Gastroesophageal sphincter (tissue), 4 donors: ENCODE results near the gene TMEM176B. TPM values are rescaled to one million over a fixed set of nuclear protein-coding genes. Genes with fewer than 3 reads are reported as not detected.

Experiments used
- ATAC-seq: fragments of 150-250 bp; one replicate; pipeline ENCODE4 v1.9.1; 2016; ENCODE audit warnings: mild to moderate bottlenecking, moderate library complexity
- H3K27ac ChIP-seq, 4 donors: fragments of 200-600 bp; sonication (generic) in 3 of 4; 1 replicate in 3 of 4; 2 replicates in 1 of 4; pipeline ENCODE4 v1.5.1; 2016 to 2019
- H3K27me3 ChIP-seq: fragments of 200-600 bp; sonication (generic); one replicate; pipeline ENCODE4 v1.5.1; 2019
- H3K36me3 ChIP-seq, 2 donors: fragments of 200-600 bp; sonication (generic); one replicate each; pipeline ENCODE4 v1.5.1; 2019; ENCODE audit warnings: control low read depth in 1 of 2
- H3K4me1 ChIP-seq, 3 donors: fragments of 200-600 bp; sonication (generic); 1 replicate in 2 of 3; 2 replicates in 1 of 3; pipeline ENCODE4 v1.5.1; 2016 to 2019; ENCODE audit warnings: control low read depth in 2 of 3
- H3K4me3 ChIP-seq, 2 donors: fragments of 200-600 bp; sonication (generic); one replicate each; pipeline ENCODE4 v1.5.1; 2019; ENCODE audit warnings: mild to moderate bottlenecking in 1 of 2, moderate library complexity in 1 of 2
- H3K9me3 ChIP-seq, 3 donors: fragments of 200-600 bp; sonication (generic); one replicate each; pipeline ENCODE4 v1.5.1; 2017 to 2019; ENCODE audit warnings: control low read depth in 2 of 3
- EP300 ChIP-seq: sonication (generic); formaldehyde crosslinking; IDR thresholded peaks from one replicate; pipeline ENCODE4 v1.6.1; 2017; ENCODE audit warnings: antibody characterized with exemption, mild to moderate bottlenecking
- POLR2A ChIP-seq, 2 donors: fragments of 450-650 bp; IDR thresholded peaks; one replicate each; pipeline ENCODE4 v1.6.1; 2017; ENCODE audit warnings: antibody characterized with exemption in 2 of 2, mild to moderate bottlenecking in 2 of 2, moderate library complexity in 1 of 2
- POLR2AphosphoS5 ChIP-seq: sonication (generic); formaldehyde crosslinking; IDR thresholded peaks from one replicate; pipeline ENCODE4 v1.6.1; 2017; ENCODE audit warnings: antibody characterized with exemption
- WGBS, 2 donors: methylation state at CpG; one replicate each; pipeline ENCODE4 v1.1.5; 2018; ENCODE audit warnings: low coverage in 1 of 2; 5-methylcytosine and 5-hydroxymethylcytosine counted together
- total RNA-seq, 4 donors: library from RNA; depleted of rRNA; stranded (reverse); fragments of >200 nt; gene quantifications; one replicate each; pipeline ENCODE4 v1.1.0, GENCODE V29; 2016
- TF ChIP-seq, protein P1 (sequence below), 4 experiments: fragments of 200-600 bp in 2 of 4; fragments of 450-650 bp in 2 of 4; sonication (generic) in 1 of 4; IDR thresholded peaks; one replicate each; pipeline ENCODE4 v1.5.1; 2017 to 2019; ENCODE audit warnings: antibody characterized with exemption in 4 of 4, mild to moderate bottlenecking in 2 of 4, moderate library complexity in 2 of 4

TMEM176B gene
- total RNA-seq, 4 donors from 2014 or later = 18.2 to 69.3 (median 52.6) TPM

DNA sequence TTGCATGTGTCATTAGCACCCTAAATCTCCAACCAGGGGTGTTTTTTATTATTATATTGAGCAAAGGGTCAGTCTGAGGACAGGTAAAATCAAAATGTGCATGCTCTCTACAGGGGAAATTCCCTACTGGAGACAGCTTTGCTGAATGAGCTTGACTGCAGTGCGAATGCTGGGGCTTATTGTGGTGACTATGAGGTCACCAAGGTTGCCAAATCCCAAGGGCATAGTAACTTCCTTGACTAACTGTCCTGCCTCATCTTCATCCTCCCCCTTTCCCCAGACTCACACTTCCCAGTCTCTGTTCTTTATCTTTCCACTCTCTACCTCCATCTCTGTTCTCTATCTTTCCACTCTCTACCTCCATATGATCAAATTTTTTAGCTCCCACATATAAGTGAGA lies 29.3 kb upstream of the TMEM176B start:
- TF ChIP-seq POLR2AphosphoS5 = no peak
- no peaks in the 10 kb centered on the region for H3K4me1 ChIP-seq
- peaks cover 0 to 5% (median 0%) of the 10 kb centered on the region in 3 donors for H3K9me3 ChIP-seq
- no peak overlapping the region for H3K27ac ChIP-seq
- ATAC-seq = no peak
- H3K4me3 ChIP-seq = no peak overlapping the region
- H3K36me3 ChIP-seq = no peaks in the 10 kb centered on the region
- peaks cover 17% of the 10 kb centered on the region for H3K27me3 ChIP-seq
- WGBS, 2 donors = 50 to 60% methylated on average over 1 of the region's 1 CpG

DNA sequence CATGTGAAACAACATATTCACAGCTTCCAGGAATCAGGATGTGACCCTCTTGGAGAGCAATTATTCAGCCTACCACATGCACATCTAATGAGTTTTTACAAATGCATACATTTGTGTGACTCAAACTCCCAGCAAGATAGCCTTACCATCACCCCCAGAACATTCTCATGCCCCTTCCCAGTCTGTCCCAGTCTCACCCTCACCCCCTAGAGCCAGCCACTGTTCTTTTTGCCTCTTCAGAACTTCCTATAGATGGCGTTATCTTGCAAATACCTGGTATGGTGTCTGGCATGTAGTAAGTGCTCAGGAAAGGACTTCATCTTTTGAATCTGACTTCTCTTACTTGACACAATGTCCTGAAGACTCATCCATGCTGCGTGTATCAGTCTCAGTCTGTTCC lies 28.2 kb upstream of the TMEM176B start:
- Histone ChIP-seq H3K9me3 (no peaks in the 10 kb centered on the region), H3K27me3 (peaks cover 11% of the 10 kb centered on the region), H3K36me3 (no peaks in the 10 kb centered on the region), H3K4me1 (no peaks in the 10 kb centered on the region), H3K4me3 (no peak overlapping the region), H3K27ac (no peak overlapping the region)
- whole genome bisulfite sequencing, 2 donors = 75 to 84% methylated on average over 1 to 2 of the region's 2 CpGs
- TF ChIP-seq, protein P1, sequence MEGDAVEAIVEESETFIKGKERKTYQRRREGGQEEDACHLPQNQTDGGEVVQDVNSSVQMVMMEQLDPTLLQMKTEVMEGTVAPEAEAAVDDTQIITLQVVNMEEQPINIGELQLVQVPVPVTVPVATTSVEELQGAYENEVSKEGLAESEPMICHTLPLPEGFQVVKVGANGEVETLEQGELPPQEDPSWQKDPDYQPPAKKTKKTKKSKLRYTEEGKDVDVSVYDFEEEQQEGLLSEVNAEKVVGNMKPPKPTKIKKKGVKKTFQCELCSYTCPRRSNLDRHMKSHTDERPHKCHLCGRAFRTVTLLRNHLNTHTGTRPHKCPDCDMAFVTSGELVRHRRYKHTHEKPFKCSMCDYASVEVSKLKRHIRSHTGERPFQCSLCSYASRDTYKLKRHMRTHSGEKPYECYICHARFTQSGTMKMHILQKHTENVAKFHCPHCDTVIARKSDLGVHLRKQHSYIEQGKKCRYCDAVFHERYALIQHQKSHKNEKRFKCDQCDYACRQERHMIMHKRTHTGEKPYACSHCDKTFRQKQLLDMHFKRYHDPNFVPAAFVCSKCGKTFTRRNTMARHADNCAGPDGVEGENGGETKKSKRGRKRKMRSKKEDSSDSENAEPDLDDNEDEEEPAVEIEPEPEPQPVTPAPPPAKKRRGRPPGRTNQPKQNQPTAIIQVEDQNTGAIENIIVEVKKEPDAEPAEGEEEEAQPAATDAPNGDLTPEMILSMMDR (IDR thresholded peaks at IDR 0.05) = no peak
- TF ChIP-seq POLR2A (IDR thresholded peaks at IDR 0.05) (no peak), EP300 (no peak), POLR2AphosphoS5 (no peak)
- no peak for ATAC-seq

DNA sequence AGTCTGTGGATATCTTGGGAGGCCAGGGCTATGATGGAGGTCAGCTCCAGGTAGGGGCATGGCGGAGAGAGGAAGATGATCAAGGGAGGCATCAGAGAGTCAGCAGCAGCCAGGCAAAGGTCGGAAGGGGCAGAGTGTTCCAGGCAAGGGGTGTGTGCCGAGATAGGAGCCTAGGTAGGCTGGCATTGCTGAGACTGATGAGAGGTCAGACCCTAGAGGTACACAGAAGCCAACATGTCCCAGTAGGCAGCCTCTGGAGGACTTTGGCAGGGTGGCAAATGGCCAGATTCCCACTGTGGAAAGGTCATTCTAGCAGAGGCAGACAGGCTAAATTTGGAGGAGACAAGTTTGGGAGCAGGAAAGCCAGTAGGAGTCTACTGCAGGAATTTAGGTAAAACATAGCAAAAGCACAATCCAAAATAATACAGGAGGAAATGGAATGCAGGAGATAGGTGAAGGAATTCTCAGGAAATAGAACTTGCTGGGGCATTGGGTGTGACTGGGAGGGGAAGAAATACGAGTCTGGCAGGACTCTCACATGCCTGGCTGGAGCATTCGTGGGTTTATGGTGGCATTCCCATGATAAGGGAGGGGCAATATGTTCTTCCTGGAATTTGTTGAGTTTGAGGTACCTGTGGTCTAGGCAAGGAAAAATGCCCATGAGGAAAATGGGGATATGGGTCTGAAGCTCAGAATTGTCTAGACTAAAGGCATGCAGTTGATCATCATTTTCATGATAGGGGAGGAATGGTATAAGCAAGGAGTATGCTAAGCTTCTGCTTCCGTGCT lies 26.1 kb upstream of the TMEM176B start:
- no peak for ATAC-seq
- no peaks in the 10 kb centered on the region for H3K27me3 ChIP-seq
- peaks cover 0 to 1% (median 0%) of the 10 kb centered on the region in 3 donors for H3K9me3 ChIP-seq
- no peaks in the 10 kb centered on the region for H3K4me1 ChIP-seq
- no peak for TF ChIP-seq EP300
- no peak for TF ChIP-seq POLR2AphosphoS5
- TF ChIP-seq, protein P1 (IDR thresholded peaks at IDR 0.05) = no peak
- no peak for TF ChIP-seq POLR2A (IDR thresholded peaks at IDR 0.05)
- H3K4me3 ChIP-seq = no peak overlapping the region
- H3K36me3 ChIP-seq = no peaks in the 10 kb centered on the region
- H3K27ac ChIP-seq = no peak overlapping the region
- WGBS, 2 donors = 67 to 75% methylated on average over 4 to 5 of the region's 6 CpGs

DNA sequence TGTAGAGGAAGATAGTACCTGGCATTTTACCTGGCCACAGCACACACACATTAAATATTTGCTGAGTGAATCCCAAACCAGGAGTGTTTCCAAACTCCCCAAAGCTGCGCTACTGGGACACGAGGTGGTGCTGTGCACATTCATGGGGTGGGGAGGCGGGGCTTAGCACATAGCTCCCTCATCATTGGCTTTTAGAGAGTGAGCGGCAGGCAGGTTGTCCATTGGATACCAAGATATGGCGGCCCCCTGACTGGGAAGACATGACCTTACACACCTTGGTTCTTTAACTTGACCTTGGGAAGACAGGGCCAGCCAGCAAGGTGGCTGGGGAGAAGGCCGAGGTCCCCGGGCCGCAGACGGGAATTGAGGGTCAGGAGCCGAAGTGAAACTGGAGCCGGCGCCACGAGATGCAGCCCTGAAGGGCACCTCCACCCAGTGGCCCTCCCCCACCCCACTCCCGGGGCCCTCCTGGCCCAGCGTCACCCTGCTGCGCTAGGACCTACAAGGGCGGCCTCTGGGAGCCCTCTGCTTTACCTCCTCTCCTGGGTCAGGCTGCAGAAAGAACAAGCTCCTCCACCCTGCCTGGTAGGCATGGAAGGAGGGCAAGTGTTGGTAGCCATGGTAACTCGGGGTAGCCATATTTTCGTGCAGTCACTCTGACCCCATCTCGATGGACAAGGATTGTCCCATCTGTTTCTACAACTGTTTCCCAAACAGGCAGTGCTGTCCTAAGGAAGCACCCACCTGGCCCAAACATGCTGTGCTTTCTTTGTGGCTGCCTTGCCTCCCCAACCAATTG lies 24.4 kb upstream of the TMEM176B start:
- H3K27me3 ChIP-seq = no peaks in the 10 kb centered on the region
- WGBS, 2 donors = 100% methylated on average over 1 of the region's 20 CpGs; no CpG with 5 or more reads in 1 of the 2 donors

More for the DNA sequence above, 24.4 kb upstream of the TMEM176B start:
- Histone ChIP-seq H3K4me1 (no peaks in the 10 kb centered on the region), H3K9me3 (peaks cover 0 to 1% (median 0%) of the 10 kb centered on the region in 3 donors), H3K27ac (no peak overlapping the region), H3K4me3 (no peak overlapping the region), H3K36me3 (no peaks in the 10 kb centered on the region)
- ATAC-seq = no peak
- TF ChIP-seq, protein P1 (IDR thresholded peaks at IDR 0.05) = no peak
- TF ChIP-seq POLR2AphosphoS5 = no peak
- no peak for TF ChIP-seq POLR2A (IDR thresholded peaks at IDR 0.05)
- TF ChIP-seq EP300 = no peak
